Prostate gland (tissue), 2 donors: ENCODE results near the gene R3HCC1L. TPM values are rescaled to one million over a fixed set of nuclear protein-coding genes. Genes with fewer than 3 reads are reported as not detected.

ENCODE experiments used
- DNase-seq: peaks from one replicate; pipeline ENCODE4 v3.0.0-alpha.2; 2019; ENCODE audit warnings: low spot score
- H3K27ac ChIP-seq, 2 donors: fragments of 200-600 bp; sonication (generic); 2 replicates each; pipeline ENCODE4 v1.5.1; 2017 to 2019
- H3K27me3 ChIP-seq: fragments of 200-600 bp; sonication (generic); replicated peaks from 2 replicates; pipeline ENCODE4 v1.5.1; 2019; ENCODE audit not compliant: insufficient read depth
- H3K36me3 ChIP-seq, 2 donors: fragments of 200-600 bp; sonication (generic); 1 replicate in 1 of 2; 2 replicates in 1 of 2; pipeline versions ENCODE4 v1.5.1 to v1.8.1; 2017 to 2019
- H3K4me1 ChIP-seq: fragments of 200-600 bp; sonication (generic); replicated peaks from 2 replicates; pipeline ENCODE4 v1.5.1; 2019
- H3K4me3 ChIP-seq, 2 donors: fragments of 200-600 bp; sonication (generic); 2 replicates each; pipeline ENCODE4 v1.5.1; 2017 to 2019
- H3K9me3 ChIP-seq: fragments of 200-600 bp; sonication (generic); 2 replicates; pipeline ENCODE4 v1.5.1; 2017
- POLR2A ChIP-seq: fragments of 450-650 bp; IDR thresholded peaks from one replicate; pipeline ENCODE4 v1.6.1; 2016; ENCODE audit warnings: antibody characterized with exemption, mild to moderate bottlenecking
- POLR2AphosphoS5 ChIP-seq: sonication (generic); formaldehyde crosslinking; IDR thresholded peaks from one replicate; pipeline ENCODE4 v1.6.1; 2017; ENCODE audit warnings: antibody characterized with exemption
- WGBS: methylation state at CpG from one replicate; pipeline ENCODE4 v1.1.5; 2018; 5-methylcytosine and 5-hydroxymethylcytosine counted together
- intact Hi-C: fragments of 100-400 bp; cut with DNase I; formaldehyde crosslinking; loops from one replicate; pipeline ENCODE4 v1.14.2; 2022
- total RNA-seq, 2 donors: library from RNA; depleted of rRNA; stranded (reverse); fragments of >200 nt; gene quantifications; one replicate each; pipeline ENCODE4 v1.1.0, GENCODE V29; 2016
- TF ChIP-seq, protein P1 (sequence below), 4 experiments: fragments of 200-600 bp in 2 of 4; fragments of 450-650 bp in 2 of 4; sonication (generic) in 2 of 4; IDR thresholded peaks; 1 replicate in 3 of 4; 2 replicates in 1 of 4; pipeline ENCODE4 v1.5.1; 2016 to 2019; ENCODE audit warnings: antibody characterized with exemption in 4 of 4, mild to moderate bottlenecking in 2 of 4, moderate library complexity in 2 of 4

R3HCC1L gene
- total RNA-seq, 2 donors from 2014 or later = 14.2 to 26.0 TPM

- TF ChIP-seq, protein P1, sequence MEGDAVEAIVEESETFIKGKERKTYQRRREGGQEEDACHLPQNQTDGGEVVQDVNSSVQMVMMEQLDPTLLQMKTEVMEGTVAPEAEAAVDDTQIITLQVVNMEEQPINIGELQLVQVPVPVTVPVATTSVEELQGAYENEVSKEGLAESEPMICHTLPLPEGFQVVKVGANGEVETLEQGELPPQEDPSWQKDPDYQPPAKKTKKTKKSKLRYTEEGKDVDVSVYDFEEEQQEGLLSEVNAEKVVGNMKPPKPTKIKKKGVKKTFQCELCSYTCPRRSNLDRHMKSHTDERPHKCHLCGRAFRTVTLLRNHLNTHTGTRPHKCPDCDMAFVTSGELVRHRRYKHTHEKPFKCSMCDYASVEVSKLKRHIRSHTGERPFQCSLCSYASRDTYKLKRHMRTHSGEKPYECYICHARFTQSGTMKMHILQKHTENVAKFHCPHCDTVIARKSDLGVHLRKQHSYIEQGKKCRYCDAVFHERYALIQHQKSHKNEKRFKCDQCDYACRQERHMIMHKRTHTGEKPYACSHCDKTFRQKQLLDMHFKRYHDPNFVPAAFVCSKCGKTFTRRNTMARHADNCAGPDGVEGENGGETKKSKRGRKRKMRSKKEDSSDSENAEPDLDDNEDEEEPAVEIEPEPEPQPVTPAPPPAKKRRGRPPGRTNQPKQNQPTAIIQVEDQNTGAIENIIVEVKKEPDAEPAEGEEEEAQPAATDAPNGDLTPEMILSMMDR (IDR thresholded peaks at IDR 0.05) = no peak
- no peak for TF ChIP-seq POLR2AphosphoS5
- TF ChIP-seq POLR2A = no peak
- Histone ChIP-seq H3K4me1 (no peaks in the 10 kb centered on the region), H3K27ac (no peak overlapping the region), H3K9me3 (no peaks in the 10 kb centered on the region), H3K36me3 (no peaks in the 10 kb centered on the region), H3K4me3 (no peak overlapping the region), H3K27me3 (no peaks in the 10 kb centered on the region)
- WGBS = 97% methylated on average over 3 of the region's 3 CpGs
- intact Hi-C loops = no loop called here
- DNase-seq = no peak
Measured at GRCh38 chr10:98276311-98276710, 141.9 kb downstream of the R3HCC1L start.

DNA sequence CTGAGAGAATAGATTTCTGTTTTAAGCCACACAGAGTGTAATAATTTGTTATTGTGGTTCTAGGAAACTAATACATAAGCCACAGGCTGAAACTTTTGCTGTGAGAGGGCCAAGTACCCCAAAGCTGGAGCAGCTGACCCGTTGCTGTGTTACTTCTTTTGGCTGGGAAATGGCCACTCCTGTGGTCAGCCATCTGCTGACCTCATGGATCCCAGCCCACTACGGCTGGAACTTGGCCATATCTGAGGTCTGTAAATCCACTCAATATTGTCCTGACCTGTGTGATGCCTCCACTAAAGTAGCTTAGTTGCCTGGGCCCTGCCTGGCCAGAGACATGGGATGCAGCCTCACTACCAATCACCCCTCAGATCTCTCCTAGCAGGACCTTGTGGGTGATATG, 151.0 kb downstream of the R3HCC1L start:
- WGBS = 87% methylated on average over 2 of the region's 2 CpGs
- Histone ChIP-seq H3K36me3 (no peaks in the 10 kb centered on the region), H3K4me3 (no peak overlapping the region), H3K4me1 (no peaks in the 10 kb centered on the region), H3K27ac (no peak overlapping the region), H3K27me3 (no peaks in the 10 kb centered on the region), H3K9me3 (no peaks in the 10 kb centered on the region)
- intact Hi-C loops = no loop called here
- TF ChIP-seq POLR2AphosphoS5 = no peak
- no peak for TF ChIP-seq POLR2A
- TF ChIP-seq, protein P1 (IDR thresholded peaks at IDR 0.05) = no peak
- DNase-seq = no peak

- Histone ChIP-seq H3K9me3 (no peaks in the 10 kb centered on the region), H3K36me3 (no peaks in the 10 kb centered on the region), H3K27me3 (no peaks in the 10 kb centered on the region), H3K4me1 (no peaks in the 10 kb centered on the region), H3K4me3 (no peak overlapping the region), H3K27ac (no peak overlapping the region)
- no peak for DNase-seq
- intact Hi-C loops = no loop called here
- TF ChIP-seq POLR2AphosphoS5 = no peak
- TF ChIP-seq, protein P1 (IDR thresholded peaks at IDR 0.05) = no peak
- no peak for TF ChIP-seq POLR2A
- 90% methylated on average over 12 of the region's 12 CpGs for WGBS
Measured at GRCh38 chr10:98286419-98286818, 152.0 kb downstream of the R3HCC1L start.

GRCh38 chr10:98287321-98287720, 152.9 kb downstream of the R3HCC1L start:
- no peaks in the 10 kb centered on the region for H3K9me3 ChIP-seq
- H3K4me3 ChIP-seq = no peak overlapping the region
- no peak for DNase-seq
- intact Hi-C loops = no loop called here
- 97% methylated on average over 5 of the region's 5 CpGs for WGBS
- TF ChIP-seq POLR2AphosphoS5 (no peak), POLR2A (no peak)
- TF ChIP-seq, protein P1 (IDR thresholded peaks at IDR 0.05) = no peak
- no peaks in the 10 kb centered on the region for H3K36me3 ChIP-seq
- H3K4me1 ChIP-seq = no peaks in the 10 kb centered on the region
- H3K27me3 ChIP-seq = no peaks in the 10 kb centered on the region
- H3K27ac ChIP-seq = no peak overlapping the region

DNA sequence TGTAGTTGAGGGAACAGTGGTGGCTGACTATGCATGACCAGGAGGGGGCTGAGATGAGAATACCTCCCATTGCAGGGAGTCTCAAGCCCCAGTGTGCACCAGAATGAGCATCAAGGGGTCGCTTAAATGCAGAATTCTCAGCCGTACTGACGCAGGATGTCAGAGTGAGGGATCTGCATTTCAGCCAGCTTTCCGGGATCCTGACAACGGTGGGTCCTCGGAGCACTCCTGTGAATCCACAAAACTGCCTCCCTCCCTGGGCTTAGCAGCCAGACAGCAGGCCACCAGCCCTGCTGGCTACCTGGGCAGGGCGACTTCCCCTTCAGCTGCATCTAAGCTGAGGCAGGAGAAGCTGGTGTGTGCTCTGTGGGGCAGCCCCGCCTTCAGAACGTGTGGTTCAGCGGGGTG, 155.3 kb downstream of the R3HCC1L start:
- Histone ChIP-seq H3K4me1 (no peaks in the 10 kb centered on the region), H3K9me3 (no peaks in the 10 kb centered on the region), H3K4me3 (no peak overlapping the region), H3K36me3 (no peaks in the 10 kb centered on the region), H3K27ac (no peak overlapping the region), H3K27me3 (no peaks in the 10 kb centered on the region)
- intact Hi-C loops = no loop called here
- no peak for DNase-seq
- 82% methylated on average over 10 of the region's 10 CpGs for WGBS
- TF ChIP-seq, protein P1 (IDR thresholded peaks at IDR 0.05) = no peak
- no peak for TF ChIP-seq POLR2AphosphoS5
- TF ChIP-seq POLR2A = no peak
